Testis (tissue), 2 donors: ENCODE measurements around the gene TRMT44.

Experiments used
- CTCF ChIP-seq, 3 experiments: fragments of 450-650 bp in 2 of 3; fragments of 200-600 bp in 1 of 3; sonication (generic) in 1 of 3; IDR thresholded peaks; one replicate each; pipeline ENCODE4 v1.5.1; 2016 to 2019; ENCODE audit warnings: antibody characterized with exemption in 3 of 3, mild to moderate bottlenecking in 2 of 3, moderate library complexity in 1 of 3
- POLR2A ChIP-seq: fragments of 450-650 bp; IDR thresholded peaks from one replicate; pipeline ENCODE4 v1.6.1; 2017; ENCODE audit warnings: antibody characterized with exemption, mild to moderate bottlenecking, moderate library complexity

- TF ChIP-seq POLR2A (no peak), CTCF (IDR thresholded peaks at IDR 0.05) (no peak)
Measured at GRCh38 chr4:8473920-8474590, 33.5 kb downstream of the TRMT44 start.
